CD4-positive, alpha-beta T cell treated with Interleukin-10 for 1 hour (primary cell): ENCODE measurements around the gene CD200.

Experiments used
- DNase-seq: peaks from one replicate; pipeline ENCODE4 v3.0.0-alpha.2; 2020

CD200 gene

DNA sequence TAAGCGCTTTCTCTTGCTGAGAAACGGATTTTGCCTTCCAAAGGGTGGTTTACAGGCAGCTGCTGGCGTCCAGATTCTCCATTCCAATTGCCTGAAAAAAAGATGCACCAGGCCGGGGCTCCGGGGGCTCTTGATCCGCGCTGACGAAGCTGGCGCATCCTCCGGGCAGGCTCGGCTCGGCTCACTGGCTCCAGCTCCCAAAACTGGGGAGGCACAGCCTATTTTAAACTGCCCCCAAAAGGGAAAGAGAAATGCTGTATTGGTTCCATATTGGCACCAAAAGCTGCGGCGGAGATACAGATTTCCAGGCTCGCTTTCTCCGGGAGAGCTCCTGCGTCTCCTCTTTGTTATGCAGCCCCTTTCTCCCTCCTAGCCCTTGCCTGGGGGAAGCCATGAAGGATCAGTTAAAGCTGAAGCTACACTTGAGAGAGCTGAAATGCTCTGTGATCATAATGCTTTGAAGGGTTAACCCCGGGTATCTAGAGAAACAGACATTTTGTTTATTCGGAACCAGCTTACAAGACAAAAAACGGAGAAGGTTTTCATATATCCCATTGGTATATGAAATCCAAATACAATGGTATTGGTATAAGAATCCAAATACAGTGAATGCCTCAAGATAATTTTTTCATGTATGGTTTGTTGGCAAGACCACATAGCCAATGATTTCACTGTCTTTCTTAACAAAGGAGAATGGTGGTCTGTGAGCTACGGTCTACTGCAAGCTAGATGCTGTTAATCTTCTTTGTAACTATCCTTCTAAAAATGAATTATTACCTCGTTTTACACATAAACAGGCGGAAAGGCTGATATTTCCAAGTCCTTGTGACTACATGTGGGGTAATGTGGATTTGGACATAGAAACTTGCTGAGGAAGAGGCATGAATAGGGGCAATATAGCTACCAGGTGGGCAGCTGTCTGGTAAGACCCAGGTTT, 693 bp downstream of the CD200 start:
- DNase-seq: no peak

DNA sequence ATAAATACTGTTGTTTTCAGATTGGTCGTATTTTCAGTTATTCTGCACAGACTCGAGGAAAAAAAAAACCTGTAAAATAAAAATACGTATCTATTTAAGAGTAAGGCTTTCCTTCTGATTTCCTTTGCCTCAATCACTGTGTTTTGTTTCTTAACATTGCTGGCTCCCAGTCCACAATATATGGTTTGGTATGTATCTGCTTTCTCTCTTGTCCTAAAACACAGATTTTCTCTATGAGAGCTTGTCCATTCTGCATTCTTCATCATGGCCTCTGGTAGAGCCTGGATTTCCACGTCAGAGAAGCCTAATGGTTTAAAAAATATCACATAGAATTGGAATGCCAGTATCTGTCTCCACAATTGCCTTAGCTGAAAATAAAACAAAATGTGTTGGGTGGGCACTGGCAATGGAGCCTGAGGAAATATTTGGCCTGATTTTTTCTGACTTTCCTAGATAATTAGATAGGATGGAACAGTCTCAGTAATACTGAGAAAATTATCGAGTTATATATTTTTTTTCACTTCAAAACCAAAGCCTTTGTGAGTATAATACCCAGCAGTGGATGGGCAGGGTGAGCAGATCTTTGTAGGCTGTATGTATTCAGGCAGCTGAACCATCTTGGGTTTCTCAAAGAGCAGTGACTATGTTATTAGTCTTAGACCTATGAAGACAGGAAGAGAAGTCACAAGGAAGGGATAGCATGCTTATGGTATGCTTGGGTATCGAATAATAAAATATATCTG, 1.9 kb downstream of the CD200 start:
- no peak for DNase-seq

DNA sequence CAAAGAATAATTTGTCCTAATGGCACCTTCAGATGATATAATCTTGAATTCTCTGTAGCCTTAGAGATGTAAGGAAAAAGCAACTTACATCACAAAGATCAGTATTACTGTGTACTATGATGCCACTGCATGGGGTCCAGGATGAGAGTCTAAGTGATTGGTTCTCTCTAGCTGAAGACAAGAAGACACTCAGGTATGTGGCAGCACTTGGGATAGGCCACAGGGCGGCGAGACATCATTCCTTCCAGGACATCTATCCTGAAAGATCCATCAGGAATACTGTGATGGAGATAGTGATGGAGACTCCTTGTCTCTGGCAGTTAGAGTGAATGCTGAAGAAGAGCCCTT, 2.5 kb downstream of the CD200 start:
- DNase-seq: no peak

DNA sequence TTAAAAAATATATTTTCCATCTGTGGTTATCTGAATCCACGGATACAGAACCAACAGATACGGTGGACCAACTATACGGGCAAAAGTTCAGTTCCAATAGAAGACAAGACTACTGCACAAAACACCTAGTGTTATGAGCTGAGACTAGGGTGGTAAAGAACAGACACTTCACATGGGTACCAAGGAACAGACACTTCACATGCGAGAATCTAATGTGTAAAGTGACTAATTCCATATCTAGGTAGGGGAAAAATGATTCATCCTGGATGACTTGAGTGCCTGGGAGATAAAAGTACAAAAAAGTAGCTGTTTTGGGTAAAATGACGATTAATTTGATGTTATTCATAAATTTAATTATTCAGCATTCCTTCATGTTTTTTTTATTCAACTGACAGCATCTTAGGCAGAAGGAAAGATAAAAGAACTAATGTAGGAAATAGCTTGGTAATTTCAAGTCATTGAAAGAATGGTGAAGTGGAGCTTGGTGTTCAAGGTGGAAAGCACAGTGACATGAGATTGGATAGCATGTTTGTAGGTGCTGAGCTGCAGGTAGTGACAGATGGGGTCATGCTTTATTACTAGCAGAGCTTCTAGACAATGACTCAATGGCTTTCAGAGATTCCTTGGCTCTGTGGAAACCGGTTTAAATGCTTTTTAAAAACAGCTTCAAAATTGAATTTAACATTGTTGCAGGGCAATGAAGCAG, 5.2 kb downstream of the CD200 start:
- no peak for DNase-seq

DNA sequence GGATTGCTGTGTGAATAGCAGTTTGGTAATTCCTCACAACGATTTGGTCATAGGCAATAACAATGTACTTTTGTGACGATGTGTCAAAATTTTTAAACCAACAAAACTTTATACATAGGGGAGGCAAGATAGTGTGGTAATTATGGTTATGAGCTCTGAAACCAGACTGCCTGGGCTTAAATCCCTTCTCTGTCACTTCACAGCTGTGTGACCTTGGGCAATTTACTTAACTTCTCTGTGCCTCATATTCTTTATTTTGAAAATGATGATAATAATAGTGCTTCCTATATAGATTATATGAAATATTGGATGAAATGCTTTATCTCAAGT, 5.7 kb downstream of the CD200 start:
- DNase-seq: no peak

DNA sequence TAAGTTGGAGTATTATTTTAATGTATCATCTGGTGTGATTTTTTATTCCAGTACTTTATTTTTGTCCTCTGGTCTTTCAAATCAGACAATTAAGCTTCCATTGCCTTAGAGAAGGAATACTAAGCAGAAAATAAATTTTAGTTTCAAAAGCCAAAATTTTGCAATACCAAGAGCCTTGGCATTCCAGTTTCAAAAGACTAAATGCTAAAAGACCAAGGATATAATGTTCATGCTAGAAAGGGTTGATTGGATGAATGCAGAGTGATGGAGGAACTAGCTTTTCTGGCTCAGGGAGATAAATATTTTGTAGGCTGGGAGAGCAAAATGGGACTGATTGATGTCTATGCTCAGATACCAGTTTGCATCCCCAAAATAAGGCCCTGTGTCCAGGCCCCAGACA, 6.2 kb downstream of the CD200 start:
- DNase-seq: no peak

DNA sequence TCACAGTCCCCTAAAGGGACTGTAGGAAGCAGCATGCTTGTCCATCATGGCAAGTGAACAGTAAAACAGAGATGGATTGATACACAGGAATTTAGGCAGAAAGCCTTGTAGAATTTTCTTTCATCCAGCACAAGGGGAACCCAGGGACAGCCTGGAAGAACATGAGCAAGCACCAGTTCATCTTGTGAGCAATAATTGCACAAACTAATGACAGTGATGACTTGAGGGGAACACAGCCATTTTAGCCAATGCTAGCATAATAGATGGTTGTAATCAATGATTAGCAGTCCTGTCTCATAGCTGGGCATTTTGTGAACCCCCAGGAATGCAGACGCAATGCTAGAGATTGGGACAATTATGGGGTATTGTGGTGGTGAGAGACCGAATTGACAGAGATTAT, 6.7 kb downstream of the CD200 start:
- no peak for DNase-seq

DNA sequence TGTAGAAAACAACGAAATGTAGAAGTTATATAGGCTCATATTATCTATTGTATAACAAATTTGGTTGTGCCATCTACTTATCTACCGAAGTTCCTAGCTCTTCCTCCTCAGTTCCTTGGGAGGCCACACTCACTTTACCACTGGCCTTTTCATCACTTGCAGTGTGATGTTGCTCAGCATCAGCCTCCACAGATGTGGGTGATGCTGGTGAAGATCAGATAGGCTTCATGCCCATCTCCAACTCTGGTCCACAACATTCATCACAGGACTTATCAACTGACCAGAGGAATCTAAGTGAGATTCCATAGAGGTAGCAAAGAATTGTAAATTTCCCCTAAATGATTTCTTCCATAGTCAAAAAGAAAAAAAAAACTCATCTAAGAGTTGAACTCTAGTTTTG, 8.4 kb downstream of the CD200 start:
- no peak for DNase-seq

DNA sequence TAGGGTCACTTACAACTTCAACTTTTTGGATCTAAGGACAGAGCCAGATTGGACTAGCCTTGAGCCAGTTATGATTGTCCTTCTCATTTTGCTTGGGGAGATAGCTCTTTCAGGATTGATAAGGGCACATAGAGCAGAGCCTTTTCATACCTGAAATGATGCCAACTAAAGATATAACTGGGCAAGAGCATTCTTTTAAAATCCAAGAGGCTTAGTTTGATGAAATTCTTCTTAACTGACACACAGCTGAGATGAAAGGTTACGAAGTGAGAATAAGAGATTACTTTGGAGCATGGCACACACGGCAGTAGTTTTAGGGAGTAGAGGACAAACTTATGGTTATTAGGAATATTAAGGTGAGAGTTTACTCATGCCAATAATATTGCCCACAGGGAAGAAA, 12.7 kb downstream of the CD200 start:
- DNase-seq: no peak

DNA sequence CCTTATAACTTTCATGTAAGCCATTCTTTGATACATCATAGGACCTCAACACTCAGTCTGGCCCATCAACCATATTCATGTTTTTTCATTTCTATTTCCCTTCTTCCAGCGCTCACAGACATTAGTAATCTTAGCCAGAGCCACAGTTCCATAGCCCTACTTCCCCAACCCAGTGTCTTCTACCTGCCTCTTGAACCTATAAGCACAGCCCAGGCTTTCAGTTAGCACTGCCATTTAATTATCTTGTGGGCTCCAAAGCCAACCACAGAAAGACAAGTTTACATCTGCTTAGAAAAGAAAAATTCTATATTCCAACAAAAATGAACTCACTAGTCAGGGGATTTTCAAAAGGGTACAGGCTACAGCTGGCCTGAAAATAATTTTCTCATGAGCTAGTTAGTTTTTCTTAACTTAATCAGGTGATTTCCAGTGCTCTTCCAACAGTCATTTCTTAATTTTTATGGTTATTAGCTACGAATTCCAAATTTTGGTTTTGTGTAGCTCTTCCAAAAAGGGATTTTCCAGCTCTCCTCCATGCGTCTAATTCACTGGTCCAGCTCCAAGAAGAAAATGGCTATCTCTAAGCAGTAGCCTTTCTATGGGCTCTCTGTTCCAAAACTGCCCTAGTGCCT, 13.7 kb downstream of the CD200 start:
- DNase-seq: no peak

DNA sequence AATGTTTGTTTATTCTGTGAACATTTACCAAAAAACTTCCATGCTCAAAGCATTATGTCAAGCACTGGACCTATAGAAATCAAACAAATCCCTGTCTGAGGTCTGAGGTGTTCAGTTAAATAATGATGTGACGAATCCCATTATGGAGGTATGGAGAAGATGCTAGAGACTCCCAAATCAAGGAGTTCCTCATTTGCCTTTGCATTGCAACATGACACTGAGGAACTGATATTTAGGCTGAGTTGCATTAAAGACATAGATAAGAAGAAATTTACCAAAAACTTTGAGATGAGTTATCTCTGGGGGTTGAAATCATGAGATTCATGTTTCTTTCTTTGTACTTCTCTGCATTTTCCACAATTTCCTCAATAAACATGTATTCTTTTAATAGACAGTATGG, 16.0 kb downstream of the CD200 start:
- no peak for DNase-seq

DNA sequence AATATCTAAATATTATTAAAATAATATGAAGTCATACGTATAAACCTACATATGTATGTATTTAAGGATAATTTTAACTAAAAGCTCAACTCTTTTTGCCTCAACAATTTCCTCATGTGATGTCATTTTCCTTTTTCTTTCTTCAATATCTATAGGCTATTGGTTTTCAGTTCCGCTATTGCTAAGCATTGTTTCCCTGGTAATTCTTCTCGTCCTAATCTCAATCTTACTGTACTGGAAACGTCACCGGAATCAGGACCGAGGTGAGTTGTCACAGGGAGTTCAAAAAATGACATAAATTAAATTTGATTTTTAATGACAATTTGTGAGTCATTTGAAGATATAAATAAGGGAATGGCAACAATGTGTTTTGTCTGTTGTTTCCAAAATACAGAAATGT, 16.6 kb downstream of the CD200 start:
- DNase-seq: no peak

DNA sequence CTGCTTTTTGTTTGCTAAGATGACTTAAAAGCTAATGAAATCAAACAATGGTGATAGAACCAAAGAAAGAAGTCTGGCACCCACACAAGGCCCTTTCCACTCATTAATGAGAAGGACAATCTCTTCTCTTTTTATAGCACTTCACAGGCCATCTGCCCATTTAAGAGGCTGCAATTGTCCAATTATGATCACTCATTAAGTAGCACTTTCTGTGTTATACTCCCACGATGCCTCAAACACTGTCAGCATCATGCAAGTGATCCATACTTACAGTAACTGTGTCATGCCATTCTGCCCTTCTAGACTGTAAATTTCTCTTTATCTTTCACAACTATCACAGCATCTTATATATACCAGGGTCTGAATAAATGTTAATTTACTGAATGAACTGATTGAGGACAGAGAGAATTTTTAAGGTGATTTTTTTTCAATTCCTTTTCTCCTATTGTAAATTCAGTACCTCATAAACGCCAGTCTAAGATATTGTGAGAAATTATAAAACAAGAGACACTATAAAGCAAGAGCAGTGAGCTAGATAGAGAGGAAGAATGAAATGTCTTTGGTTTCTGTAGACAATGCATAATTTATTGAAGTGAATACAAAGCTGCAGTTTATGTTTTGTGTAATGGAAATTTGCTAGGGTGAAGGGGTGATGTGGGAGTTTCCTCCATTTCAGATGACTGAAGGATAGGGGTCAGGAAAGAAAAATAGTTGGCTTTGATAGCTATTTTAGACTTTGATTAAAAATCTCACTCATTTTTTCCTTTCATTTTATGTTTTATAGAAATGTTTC, 17.3 kb downstream of the CD200 start:
- no peak for DNase-seq

DNA sequence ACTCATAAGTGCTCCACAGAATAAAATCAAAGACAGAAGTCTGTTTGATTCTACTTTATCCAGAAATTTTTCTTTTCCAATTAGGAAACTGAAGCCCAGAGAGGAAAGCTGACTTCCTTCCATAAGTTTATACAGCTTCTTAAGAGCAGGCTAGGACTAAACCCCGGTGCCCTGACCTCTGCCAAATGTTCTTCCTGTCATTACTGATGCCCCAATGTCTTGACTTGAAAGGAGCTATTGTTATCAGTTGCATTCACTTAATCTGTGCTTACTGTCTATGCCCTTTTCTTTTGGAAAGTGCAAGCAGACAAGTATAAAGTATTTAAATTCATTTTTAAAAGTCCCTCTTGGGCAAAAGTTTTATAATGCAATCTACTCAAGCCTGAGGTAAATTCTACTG, 18.1 kb downstream of the CD200 start:
- no peak for DNase-seq

DNA sequence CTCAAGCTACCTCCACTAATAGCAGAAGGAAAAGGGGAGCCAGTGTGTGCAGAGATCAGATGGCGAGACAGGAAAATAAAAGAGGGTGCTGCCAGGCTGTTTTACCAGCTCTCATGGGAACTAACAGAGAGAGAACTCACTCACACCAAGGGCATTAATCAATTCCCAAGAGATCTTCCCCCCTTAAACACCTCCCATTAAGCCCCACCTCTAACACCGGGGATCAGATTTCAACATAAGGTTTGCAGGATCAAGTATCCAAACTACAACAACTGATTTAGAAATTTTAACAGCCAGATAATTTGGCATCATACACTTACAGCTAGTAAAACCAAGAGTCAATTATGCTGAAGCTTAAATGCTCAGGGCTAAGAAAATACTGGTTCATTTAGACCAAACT, 18.9 kb downstream of the CD200 start:
- DNase-seq: no peak

DNA sequence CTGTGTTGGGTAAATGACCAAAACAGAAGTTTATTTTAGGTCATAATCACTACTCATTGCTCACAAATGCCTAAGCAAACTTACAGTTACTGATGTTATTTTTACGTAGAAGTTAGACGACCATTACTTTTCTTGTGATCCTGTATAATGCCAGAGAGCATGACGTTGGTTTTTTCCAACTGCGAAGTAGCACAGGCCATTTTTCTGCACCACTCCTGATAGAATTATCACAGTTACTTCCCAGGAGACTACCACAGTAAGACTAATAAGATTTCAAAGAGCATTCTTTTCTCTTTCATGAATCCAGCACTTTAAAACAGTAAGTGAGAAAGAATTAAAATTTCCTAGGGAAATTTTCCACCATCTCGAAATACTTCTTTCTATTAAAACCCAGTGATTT, 19.8 kb downstream of the CD200 start:
- no peak for DNase-seq

DNA sequence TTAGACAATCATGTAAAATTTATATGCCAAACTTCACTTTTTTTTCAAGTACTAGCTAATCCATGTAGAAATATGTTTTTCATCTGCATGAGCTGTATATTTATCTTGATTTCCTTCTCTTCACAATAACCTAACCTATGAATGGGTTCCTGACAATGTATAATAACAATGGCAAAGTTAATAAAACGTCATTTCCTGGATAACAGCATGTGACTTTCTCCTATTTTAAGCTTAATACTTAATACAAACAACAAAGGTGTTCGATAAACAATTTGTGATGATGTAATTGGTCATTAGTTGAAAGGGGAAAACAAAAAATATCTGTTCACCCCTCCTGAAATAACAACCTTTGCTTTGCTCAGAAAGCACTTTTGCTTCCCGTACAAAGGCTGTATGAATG, 20.4 kb downstream of the CD200 start:
- no peak for DNase-seq

DNA sequence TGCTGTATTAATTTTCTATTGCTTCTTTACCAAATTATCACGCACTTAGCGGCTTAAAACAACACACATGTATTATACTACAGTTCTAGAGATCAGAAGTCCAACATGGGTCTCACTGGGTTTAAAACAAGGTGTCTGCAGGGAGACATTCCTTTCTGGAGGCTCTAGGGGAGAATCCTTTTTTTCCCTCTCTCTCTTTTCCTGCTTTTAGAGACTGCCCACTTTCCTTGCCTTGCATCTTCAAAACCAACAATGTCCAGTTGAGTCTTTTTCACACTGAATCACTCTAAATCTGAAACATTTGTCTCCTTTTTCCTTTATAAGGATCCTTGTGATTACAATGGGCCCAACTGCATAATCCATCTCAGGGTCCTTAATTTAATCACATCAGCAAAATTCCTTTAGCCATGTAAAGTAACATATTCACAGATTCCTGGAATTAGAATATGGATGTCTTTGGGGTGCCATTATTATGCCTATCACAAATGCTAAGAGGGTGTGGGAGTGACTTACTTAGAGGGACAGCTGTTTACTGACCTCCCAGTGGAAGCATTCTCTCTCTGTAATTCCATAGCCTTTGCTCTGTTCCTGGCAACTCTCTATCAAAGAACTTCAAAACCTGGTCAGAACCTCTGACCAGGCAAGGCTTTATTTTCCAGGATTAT, 21.8 kb downstream of the CD200 start:
- no peak for DNase-seq

DNA sequence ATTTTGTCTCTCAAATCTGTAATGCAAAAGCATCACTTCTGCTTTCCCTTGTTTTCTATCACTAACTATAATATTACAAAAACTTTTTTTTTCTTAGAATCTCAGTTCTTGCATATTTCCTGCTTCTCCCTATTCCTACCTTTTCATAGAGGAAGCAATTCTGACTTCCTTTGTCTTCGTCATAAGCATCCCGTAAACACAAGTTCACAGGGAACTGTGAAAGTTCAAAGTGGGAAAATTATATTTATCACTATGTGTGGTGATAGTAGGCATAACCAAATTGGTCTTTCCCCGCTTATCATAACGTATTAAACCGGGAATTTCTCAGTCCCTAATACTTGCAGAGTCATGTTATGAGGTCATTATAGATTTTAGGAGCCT, 22.3 kb downstream of the CD200 start:
- no peak for DNase-seq

DNA sequence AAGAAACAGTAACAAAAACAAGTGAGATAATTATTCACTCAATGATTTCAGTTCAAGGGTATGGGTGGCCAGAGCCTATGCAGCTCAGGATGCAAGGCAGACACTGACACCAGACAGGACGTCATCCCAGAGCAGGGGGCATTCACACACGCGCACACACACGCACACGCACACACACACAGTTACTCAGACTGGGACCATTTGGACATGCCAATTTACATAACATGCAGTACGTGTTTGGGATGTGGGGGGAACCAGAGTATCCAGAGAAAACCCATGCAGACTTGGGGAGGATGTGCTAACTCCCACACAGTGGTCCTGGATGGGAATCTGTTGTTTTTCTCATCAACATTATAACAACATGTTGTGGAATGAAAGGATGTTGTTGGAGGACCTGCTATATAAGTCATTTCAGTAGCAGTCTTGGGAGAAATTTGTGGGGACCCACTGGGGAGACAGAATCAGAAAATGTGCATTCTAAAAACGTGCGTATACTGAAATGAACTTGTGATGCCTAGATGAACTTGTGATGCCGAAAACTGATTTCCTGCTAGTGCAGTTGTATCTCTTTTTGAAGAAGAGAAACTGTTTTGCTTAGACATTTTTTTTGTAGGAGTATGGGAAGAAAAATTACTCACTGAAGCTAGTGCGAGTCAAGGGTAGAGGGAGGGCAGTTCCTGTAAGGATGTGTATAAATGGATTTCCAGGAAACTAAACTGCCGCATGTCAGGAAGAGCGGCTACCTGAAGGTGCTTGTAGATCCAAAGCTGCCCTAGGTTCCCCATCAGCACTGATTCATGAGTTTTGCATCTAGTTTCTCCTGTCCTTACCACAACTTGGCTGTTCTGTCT, 25.2 kb downstream of the CD200 start:
- peak; percentile 41 for DNase-seq

DNA sequence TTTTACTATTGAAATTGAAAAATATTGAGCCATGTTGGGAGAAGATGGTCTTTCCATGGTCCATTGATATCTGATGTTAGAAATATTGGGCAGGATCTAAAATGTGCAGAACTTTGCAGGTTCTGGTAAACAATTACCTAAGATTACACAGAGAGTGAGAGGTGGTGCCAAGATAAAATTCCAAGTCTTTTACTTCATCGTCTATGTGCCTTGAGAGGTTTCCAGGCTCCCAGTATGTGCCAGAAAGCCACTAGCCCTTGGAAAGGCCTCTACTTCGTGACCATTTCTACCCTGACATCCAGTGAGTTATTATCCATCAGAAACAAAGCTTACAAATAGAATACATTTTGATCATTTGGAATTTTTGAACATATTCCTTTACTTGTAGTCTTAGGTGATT, 27.6 kb downstream of the CD200 start:
- DNase-seq: no peak
